ENCODE measurements around the gene RTKN. TPM values are rescaled to one million over a fixed set of nuclear protein-coding genes. Genes with fewer than 3 reads are reported as not detected.

Gene RTKN
- polyA plus RNA-seq, 3 donors, result 0.07 TPM; not detected in 2

DNA sequence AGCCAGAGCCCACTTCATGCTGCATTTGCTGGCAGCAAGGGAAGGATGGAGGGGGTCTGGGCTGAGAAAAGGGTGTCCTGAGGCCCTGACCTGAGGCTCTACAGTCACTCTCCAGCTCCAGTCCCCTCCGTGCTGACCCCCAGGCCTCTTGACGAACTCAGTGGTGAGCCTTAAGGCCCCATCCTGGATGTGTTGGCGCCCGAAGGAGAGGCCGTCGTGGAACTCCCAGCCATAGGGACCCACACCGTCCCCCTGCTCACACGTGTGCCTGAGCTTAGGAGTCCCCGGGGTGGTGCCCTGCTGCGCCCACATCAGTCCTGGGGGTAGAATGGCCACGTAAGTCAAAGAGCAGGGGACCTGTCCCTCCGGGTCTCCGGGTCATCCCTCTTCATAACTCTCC lies 22.7 kb upstream of the RTKN start:
- H3K9me3 ChIP-seq (replicated peaks in 1 of 2; ENCODE audit: control insufficient read depth in 1 of 2, insufficient read depth in 1 of 2, low read length in 2 of 2), result no peaks in the 10 kb centered on the region
- H3K27ac Mint-ChIP-seq, result peak overlapping the region in 4 of 7 donors; percentile 43 to 75 (median 70)
- H3K4me3 ChIP-seq (replicated peaks in 1 of 3; ENCODE audit: low read depth in 2 of 3, low read length in 3 of 3), result peak overlapping the region; percentile 51 to 86 (median 53)
- TF ChIP-seq, protein P1, sequence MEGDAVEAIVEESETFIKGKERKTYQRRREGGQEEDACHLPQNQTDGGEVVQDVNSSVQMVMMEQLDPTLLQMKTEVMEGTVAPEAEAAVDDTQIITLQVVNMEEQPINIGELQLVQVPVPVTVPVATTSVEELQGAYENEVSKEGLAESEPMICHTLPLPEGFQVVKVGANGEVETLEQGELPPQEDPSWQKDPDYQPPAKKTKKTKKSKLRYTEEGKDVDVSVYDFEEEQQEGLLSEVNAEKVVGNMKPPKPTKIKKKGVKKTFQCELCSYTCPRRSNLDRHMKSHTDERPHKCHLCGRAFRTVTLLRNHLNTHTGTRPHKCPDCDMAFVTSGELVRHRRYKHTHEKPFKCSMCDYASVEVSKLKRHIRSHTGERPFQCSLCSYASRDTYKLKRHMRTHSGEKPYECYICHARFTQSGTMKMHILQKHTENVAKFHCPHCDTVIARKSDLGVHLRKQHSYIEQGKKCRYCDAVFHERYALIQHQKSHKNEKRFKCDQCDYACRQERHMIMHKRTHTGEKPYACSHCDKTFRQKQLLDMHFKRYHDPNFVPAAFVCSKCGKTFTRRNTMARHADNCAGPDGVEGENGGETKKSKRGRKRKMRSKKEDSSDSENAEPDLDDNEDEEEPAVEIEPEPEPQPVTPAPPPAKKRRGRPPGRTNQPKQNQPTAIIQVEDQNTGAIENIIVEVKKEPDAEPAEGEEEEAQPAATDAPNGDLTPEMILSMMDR (IDR thresholded peaks at IDR 0.05), result no peak
- H3K36me3 ChIP-seq (replicated peaks in 1 of 2; ENCODE audit: control insufficient read depth in 1 of 2, insufficient read depth in 2 of 2, low read length in 2 of 2), result peaks cover 19 to 24% of the 10 kb centered on the region in 2 donors
- no peaks in the 10 kb centered on the region for H3K27me3 ChIP-seq (ENCODE audit: control insufficient read depth in 2 of 2, insufficient read depth in 2 of 2, low read length in 2 of 2)
- H3K27ac ChIP-seq (ENCODE audit: low read depth in 1 of 2, low read length in 2 of 2), result peak overlapping the region in 1 of 2 donors; percentile 93
- peaks cover 14 to 23% of the 10 kb centered on the region in 2 donors for H3K4me1 ChIP-seq (ENCODE audit: control insufficient read depth in 1 of 2, insufficient read depth in 2 of 2, low read length in 2 of 2)
- H4K20me1 ChIP-seq (ENCODE audit: insufficient read depth, low read length), result peaks cover 6% of the 10 kb centered on the region
- H3K4me3 Mint-ChIP-seq, result peak overlapping the region; percentile 91 to 97
- DNase-seq, result no peak
- H3K79me2 ChIP-seq (ENCODE audit: insufficient read depth, low read length), result peaks cover 13% of the 10 kb centered on the region
- H3K4me1 Mint-ChIP-seq, result peaks cover 27% of the 10 kb centered on the region
- no peaks in the 10 kb centered on the region for H3K27me3 Mint-ChIP-seq (ENCODE audit: low read depth in 3 of 3)
- H3K36me3 Mint-ChIP-seq, result peaks cover 18 to 24% of the 10 kb centered on the region in 2 donors
- H3K9me3 Mint-ChIP-seq, result peaks cover 0 to 3% (median 0%) of the 10 kb centered on the region in 7 donors
- 18% methylated on average over 11 of the region's 13 CpGs for WGBS (ENCODE audit: insufficient coverage)
- H3K9ac ChIP-seq (ENCODE audit: insufficient read depth, low read length, poor library complexity, severe bottlenecking), result peak overlapping the region; percentile 79
- peak overlapping the region; percentile 83 for H2AFZ ChIP-seq (ENCODE audit: insufficient read depth, low read depth, low read length, poor library complexity, severe bottlenecking)
- intact Hi-C loops (cut with micrococcal nuclease), result no loop called here
- peak overlapping the region; percentile 94 for H3K4me2 ChIP-seq (replicated peaks; ENCODE audit: extremely low read depth, low read length, poor library complexity, severe bottlenecking)

DNA sequence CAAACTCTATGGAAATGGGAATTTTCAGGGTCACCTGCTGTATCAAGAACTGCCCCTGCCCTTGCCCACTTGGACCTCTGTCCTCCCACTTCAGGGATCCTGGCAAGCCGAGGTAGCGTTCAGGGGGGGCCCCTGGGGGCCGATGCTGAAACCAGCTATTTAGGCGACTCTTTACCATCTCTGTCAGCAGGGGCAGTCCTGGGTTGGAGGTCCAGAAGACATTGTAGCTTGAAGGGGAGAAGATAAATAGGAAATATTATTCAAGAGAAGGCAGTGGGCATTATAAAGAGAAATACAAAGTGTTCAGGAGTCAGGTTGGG lies 21.0 kb upstream of the RTKN start:
- TF ChIP-seq, protein P1 (IDR thresholded peaks at IDR 0.05), result no peak
- no peak overlapping the region for H3K27ac ChIP-seq (ENCODE audit: low read depth in 1 of 2, low read length in 2 of 2)
- no peak for DNase-seq
- peaks cover 0 to 3% (median 0%) of the 10 kb centered on the region in 7 donors for H3K9me3 Mint-ChIP-seq
- H3K27me3 Mint-ChIP-seq (ENCODE audit: low read depth in 3 of 3), result peaks cover 0 to 2% (median 0%) of the 10 kb centered on the region in 3 donors
- H3K9me3 ChIP-seq (replicated peaks in 1 of 2; ENCODE audit: control insufficient read depth in 1 of 2, insufficient read depth in 1 of 2, low read length in 2 of 2), result no peaks in the 10 kb centered on the region
- H3K4me2 ChIP-seq (replicated peaks; ENCODE audit: extremely low read depth, low read length, poor library complexity, severe bottlenecking), result no peak overlapping the region
- no peak overlapping the region for H2AFZ ChIP-seq (ENCODE audit: insufficient read depth, low read depth, low read length, poor library complexity, severe bottlenecking)
- peaks cover 36% of the 10 kb centered on the region for H3K4me1 Mint-ChIP-seq
- H3K36me3 Mint-ChIP-seq, result peaks cover 18 to 24% of the 10 kb centered on the region in 2 donors
- peaks cover 6% of the 10 kb centered on the region for H4K20me1 ChIP-seq (ENCODE audit: insufficient read depth, low read length)
- H3K27ac Mint-ChIP-seq, result peak overlapping the region in 1 of 7 donors; percentile 15
- intact Hi-C loops (cut with micrococcal nuclease), result no loop called here
- 100% methylated on average over 4 of the region's 4 CpGs for WGBS (ENCODE audit: insufficient coverage)
- no peaks in the 10 kb centered on the region for H3K27me3 ChIP-seq (ENCODE audit: control insufficient read depth in 2 of 2, insufficient read depth in 2 of 2, low read length in 2 of 2)
- no peak overlapping the region for H3K4me3 ChIP-seq (replicated peaks in 1 of 3; ENCODE audit: low read depth in 2 of 3, low read length in 3 of 3)
- no peak overlapping the region for H3K9ac ChIP-seq (ENCODE audit: insufficient read depth, low read length, poor library complexity, severe bottlenecking)
- H3K4me3 Mint-ChIP-seq, result peak overlapping the region in 1 of 2 donors; percentile 25
- peaks cover 19 to 24% of the 10 kb centered on the region in 2 donors for H3K36me3 ChIP-seq (replicated peaks in 1 of 2; ENCODE audit: control insufficient read depth in 1 of 2, insufficient read depth in 2 of 2, low read length in 2 of 2)
- peaks cover 20% of the 10 kb centered on the region for H3K79me2 ChIP-seq (ENCODE audit: insufficient read depth, low read length)
- H3K4me1 ChIP-seq (ENCODE audit: control insufficient read depth in 1 of 2, insufficient read depth in 2 of 2, low read length in 2 of 2), result peaks cover 24 to 33% of the 10 kb centered on the region in 2 donors
